AML-193 (cell line): Measurements from ENCODE around the gene PRF1.

Experiments used
- DNase-seq, 2 experiments: peaks; one replicate each; lab custom pipeline; 2025; lab: John Stamatoyannopoulos, UW

PRF1 gene

GRCh38 chr10:70576803-70577517 is 25.6 kb downstream of the PRF1 start:
- no peak for DNase-seq

GRCh38 chr10:70575874-70576802 is 26.4 kb downstream of the PRF1 start:
- DNase-seq: peak; percentile 95 to 96

- DNase-seq: no peak
These were observed 27.1 kb downstream of the PRF1 start for GRCh38 chr10:70575486-70575873.

GRCh38 chr10:70573599-70574506 is 28.7 kb downstream of the PRF1 start:
- no peak for DNase-seq

- DNase-seq: no peak
These were observed 30.7 kb downstream of the PRF1 start for GRCh38 chr10:70571636-70572439.

GRCh38 chr10:70571236-70571635 is 31.3 kb downstream of the PRF1 start:
- DNase-seq: no peak

GRCh38 chr10:70568781-70569495 is 33.6 kb downstream of the PRF1 start:
- DNase-seq: no peak

- DNase-seq: no peak
These were observed 34.4 kb downstream of the PRF1 start for GRCh38 chr10:70568113-70568512.

- no peak for DNase-seq
These were observed 34.9 kb downstream of the PRF1 start for GRCh38 chr10:70567603-70568002.

GRCh38 chr10:70566515-70567290 is 35.8 kb downstream of the PRF1 start:
- DNase-seq: no peak

GRCh38 chr10:70565556-70566514 is 36.7 kb downstream of the PRF1 start:
- DNase-seq: peak; percentile 22 to 27

- DNase-seq: no peak
These were observed 37.6 kb downstream of the PRF1 start for GRCh38 chr10:70564901-70565351.

GRCh38 chr10:70564113-70564725 is 38.3 kb downstream of the PRF1 start:
- DNase-seq: no peak

- DNase-seq: no peak
These were observed 39.3 kb downstream of the PRF1 start for GRCh38 chr10:70563230-70563629.

GRCh38 chr10:70562036-70562755 is 40.3 kb downstream of the PRF1 start:
- no peak for DNase-seq

- DNase-seq: no peak
These were observed 41.0 kb downstream of the PRF1 start for GRCh38 chr10:70561558-70561957.

GRCh38 chr10:70561070-70561469 is 41.5 kb downstream of the PRF1 start:
- no peak for DNase-seq
